Endothelial cell of umbilical vein (primary cell): Measurements from ENCODE around the gene C5. TPM values are rescaled to one million over a fixed set of nuclear protein-coding genes. Genes with fewer than 3 reads are reported as not detected.
"Not testable (repeated sequence)": the region's sequence is repeated elsewhere in the genome, so short reads cannot be mapped to it uniquely, and the experiment has no call there.

Experiments used
- BruUV-seq: library from RNA; stranded (reverse); fragments of 400-500 nt; replicated peaks from 2 replicates; lab custom pipeline; 2021; lab: Mats Ljungman, UMichigan
- CTCF ChIA-PET: fragments of 300-600, 350-600 bp; sonication (Branson Sonifier 250); formaldehyde crosslinking; loops from one replicate; lab custom pipeline; 2021; ENCODE audit warnings: antibody characterized with exemption, inconsistent platforms; lab: Charles Lee
- POLR2A ChIA-PET: fragments of 300-600, 350-600 bp; sonication (Branson Sonifier 250); formaldehyde crosslinking; loops from one replicate; lab custom pipeline; 2021; ENCODE audit warnings: antibody characterized with exemption, inconsistent platforms; lab: Charles Lee
- DNase-seq: peaks from one replicate; pipeline ENCODE4 v3.0.0-alpha.2; 2011; ENCODE audit warnings: low read depth, low spot score
- FAIRE-seq: peaks from 2 replicates; lab custom pipeline; 2011; peaks lifted over from hg19 to GRCh38; lab: Jason Lieb, UNC
- H2AFZ ChIP-seq: 2 replicates; pipeline ENCODE4 v1.6.0; 2012; ENCODE audit warnings: low read depth, low read length, control low read depth, inconsistent platforms
- H3K27ac ChIP-seq: 2 replicates; pipeline ENCODE4 v1.5.1; 2011; ENCODE audit warnings: low read depth, mild to moderate bottlenecking, control low read depth, low read length, moderate library complexity; ENCODE audit not compliant: insufficient read depth
- H3K27me3 ChIP-seq, 2 experiments: 2 replicates each; pipeline versions ENCODE4 v1.6.0 to v1.6.1; 2011; ENCODE audit warnings: low read length in 2 of 2, mixed read lengths in 1 of 2; ENCODE audit not compliant: control insufficient read depth in 2 of 2, insufficient read depth in 2 of 2
- H3K36me3 ChIP-seq, 2 experiments: 2 replicates in 1 of 2; 3 replicates in 1 of 2; pipeline ENCODE4 v1.5.1; 2011; ENCODE audit warnings: low read length in 2 of 2, mild to moderate bottlenecking in 1 of 2, moderate library complexity in 1 of 2; ENCODE audit not compliant: control insufficient read depth in 2 of 2, insufficient read depth in 2 of 2; ENCODE audit errors: extremely low read depth in 1 of 2
- H3K4me1 ChIP-seq: 3 replicates; pipeline ENCODE4 v1.5.1; 2011; ENCODE audit warnings: mild to moderate bottlenecking, low read length; ENCODE audit not compliant: control insufficient read depth, insufficient read depth; ENCODE audit errors: extremely low read depth
- H3K4me2 ChIP-seq: 2 replicates; pipeline ENCODE4 v1.6.1; 2011; ENCODE audit warnings: low read length, control low read depth, mixed read lengths; ENCODE audit not compliant: insufficient read depth
- H3K4me3 ChIP-seq, 3 experiments: fragments of 200-600 bp in 1 of 3; sonication (generic), shearing (Covaris generic) in 1 of 3; replicated peaks in 1 of 3; 2 replicates each; pipeline ENCODE4 v1.5.1; 2011 to 2016; ENCODE audit warnings: control low read depth in 3 of 3, low read length in 3 of 3, mild to moderate bottlenecking in 2 of 3, inconsistent platforms in 1 of 3, low read depth in 1 of 3, moderate library complexity in 1 of 3; ENCODE audit not compliant: insufficient read depth in 1 of 3
- H3K79me2 ChIP-seq: 2 replicates; pipeline ENCODE4 v1.6.0; 2012; ENCODE audit warnings: low read length, inconsistent platforms; ENCODE audit not compliant: control insufficient read depth, insufficient read depth
- H3K9ac ChIP-seq: replicated peaks from 2 replicates; pipeline ENCODE3; 2011; ENCODE audit warnings: low read length, control low read depth; ENCODE audit not compliant: insufficient read depth; ENCODE audit errors: extremely low read depth
- H3K9me1 ChIP-seq: replicated peaks from 3 replicates; pipeline ENCODE4 v1.6.0; 2011; ENCODE audit warnings: mild to moderate bottlenecking, low read length; ENCODE audit not compliant: control insufficient read depth, insufficient read depth; ENCODE audit errors: extremely low read depth
- H3K9me3 ChIP-seq: replicated peaks from 2 replicates; pipeline ENCODE4 v1.5.1; 2012; ENCODE audit warnings: low read length, inconsistent platforms; ENCODE audit not compliant: control insufficient read depth, insufficient read depth
- H4K20me1 ChIP-seq: replicated peaks from 2 replicates; pipeline ENCODE3; 2011; ENCODE audit warnings: mild to moderate bottlenecking, low read length; ENCODE audit not compliant: control insufficient read depth, insufficient read depth; ENCODE audit errors: extremely low read depth
- EZH2 ChIP-seq: IDR thresholded peaks from 2 replicates; pipeline ENCODE4 v1.6.1; 2012; ENCODE audit warnings: borderline replicate concordance, low read depth, mild to moderate bottlenecking, moderate library complexity, low read length, inconsistent platforms; ENCODE audit not compliant: severe bottlenecking
- FOS ChIP-seq: IDR thresholded peaks from 2 replicates; pipeline ENCODE4 v1.6.1; 2011; ENCODE audit warnings: mild to moderate bottlenecking, low read length, moderate library complexity, borderline replicate concordance; ENCODE audit not compliant: insufficient read depth
- GATA2 ChIP-seq: IDR thresholded peaks from 2 replicates; pipeline ENCODE4 v1.7.0; 2011; ENCODE audit warnings: low read depth, mild to moderate bottlenecking, moderate library complexity, mixed read lengths, low read length; ENCODE audit not compliant: insufficient read length, insufficient read depth
- JUN ChIP-seq: IDR thresholded peaks from 2 replicates; pipeline ENCODE4 v1.6.1; 2011; ENCODE audit warnings: borderline replicate concordance, low read depth; ENCODE audit not compliant: insufficient read length, insufficient read depth
- MYC ChIP-seq: IDR thresholded peaks from one replicate; pipeline ENCODE4 v1.6.1; 2011; ENCODE audit warnings: mild to moderate bottlenecking, low read depth, low read length
- POLR2A ChIP-seq: IDR thresholded peaks from 2 replicates; pipeline ENCODE4 v1.6.1; 2012; ENCODE audit warnings: low read depth, mild to moderate bottlenecking, control low read depth, low read length
- POLR2AphosphoS5 ChIP-seq: IDR thresholded peaks from 2 replicates; pipeline ENCODE4 v1.6.1; 2012; ENCODE audit warnings: low read depth, mild to moderate bottlenecking, control low read depth, low read length, moderate library complexity; ENCODE audit not compliant: insufficient read depth
- dilution Hi-C: fragments of 300-500 bp; cut with MboI; formaldehyde crosslinking; loops from one replicate; pipeline ENCODE4 v1.15.0; 2019; ENCODE audit warnings: low sequenced_read_pairs; ENCODE audit not compliant: extremely low pct_ligation_motif_present
- intact Hi-C: fragments of 100-400 bp; cut with micrococcal nuclease; formaldehyde crosslinking; loops from one replicate; pipeline ENCODE4 v1.10.0; 2022
- polyA plus RNA-seq, 4 experiments: library from polyadenylated mRNA; depleted of rRNA in 3 of 4; stranded (reverse) in 3 of 4; unstranded in 1 of 4; fragments of >200 nt; gene quantifications; 2 replicates each; pipeline versions ENCODE4 v1.2.1 to v1.2.3, GENCODE V29; 2011 to 2012; ENCODE audit warnings: missing spikeins in 1 of 4
- total RNA-seq: library from RNA; stranded (reverse); gene quantifications from 2 replicates; pipeline ENCODE4 v1.2.3, GENCODE V29; 2021
- TF ChIP-seq, protein P1 (sequence below): IDR thresholded peaks from 2 replicates; pipeline ENCODE4 v1.6.1; 2011; ENCODE audit not compliant: insufficient read depth, insufficient read length
- TF ChIP-seq, protein P2 (sequence below), 2 donors: IDR thresholded peaks; 1 replicate in 1 of 2; 2 replicates in 1 of 2; pipeline ENCODE4 v1.5.1; 2011; ENCODE audit warnings: low read length in 2 of 2, mild to moderate bottlenecking in 2 of 2, moderate library complexity in 2 of 2, control low read depth in 1 of 2, inconsistent platforms in 1 of 2, low read depth in 1 of 2; ENCODE audit not compliant: insufficient read depth in 1 of 2; ENCODE audit errors: extremely low read depth in 1 of 2

Gene C5
- total and polyA plus RNA-seq, 2 donors (not counting 3 experiments of a cell fraction or from before 2014, with no cell fraction given): 0.79 to 1.6 TPM

DNA sequence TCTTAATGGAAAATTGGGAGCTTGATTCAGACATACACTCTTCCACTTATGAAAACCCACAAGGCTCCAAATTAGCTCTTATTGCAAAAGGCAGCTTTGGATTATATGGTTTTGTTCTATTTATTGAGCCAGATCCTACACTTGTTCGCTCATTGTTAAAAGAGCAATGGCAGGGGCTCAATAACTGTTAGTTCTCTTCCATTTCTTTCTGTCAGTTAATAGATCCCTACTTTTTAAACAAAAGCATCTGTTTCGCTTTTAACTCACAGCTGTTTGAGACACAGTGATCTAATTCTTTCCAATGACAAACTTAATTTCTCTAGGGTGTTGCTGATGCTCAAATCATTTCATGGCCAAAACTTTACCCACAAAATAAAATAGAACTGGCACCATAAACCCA is 11.7 kb downstream of the C5 start:
- no peaks in the 10 kb centered on the region for H4K20me1 ChIP-seq
- dilution Hi-C loops (no loop called here), intact Hi-C loops (no loop called here)
- no peak overlapping the region for H3K27ac ChIP-seq
- H2AFZ ChIP-seq: no peak overlapping the region
- no peak for TF ChIP-seq EZH2
- no peak for TF ChIP-seq POLR2A
- no peak for TF ChIP-seq FOS
- TF ChIP-seq MYC: no peak
- TF ChIP-seq JUN: no peak
- TF ChIP-seq, protein P1, sequence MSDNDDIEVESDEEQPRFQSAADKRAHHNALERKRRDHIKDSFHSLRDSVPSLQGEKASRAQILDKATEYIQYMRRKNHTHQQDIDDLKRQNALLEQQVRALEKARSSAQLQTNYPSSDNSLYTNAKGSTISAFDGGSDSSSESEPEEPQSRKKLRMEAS: no peak
- TF ChIP-seq POLR2AphosphoS5: no peak
- no peak for TF ChIP-seq GATA2
- TF ChIP-seq, protein P2, sequence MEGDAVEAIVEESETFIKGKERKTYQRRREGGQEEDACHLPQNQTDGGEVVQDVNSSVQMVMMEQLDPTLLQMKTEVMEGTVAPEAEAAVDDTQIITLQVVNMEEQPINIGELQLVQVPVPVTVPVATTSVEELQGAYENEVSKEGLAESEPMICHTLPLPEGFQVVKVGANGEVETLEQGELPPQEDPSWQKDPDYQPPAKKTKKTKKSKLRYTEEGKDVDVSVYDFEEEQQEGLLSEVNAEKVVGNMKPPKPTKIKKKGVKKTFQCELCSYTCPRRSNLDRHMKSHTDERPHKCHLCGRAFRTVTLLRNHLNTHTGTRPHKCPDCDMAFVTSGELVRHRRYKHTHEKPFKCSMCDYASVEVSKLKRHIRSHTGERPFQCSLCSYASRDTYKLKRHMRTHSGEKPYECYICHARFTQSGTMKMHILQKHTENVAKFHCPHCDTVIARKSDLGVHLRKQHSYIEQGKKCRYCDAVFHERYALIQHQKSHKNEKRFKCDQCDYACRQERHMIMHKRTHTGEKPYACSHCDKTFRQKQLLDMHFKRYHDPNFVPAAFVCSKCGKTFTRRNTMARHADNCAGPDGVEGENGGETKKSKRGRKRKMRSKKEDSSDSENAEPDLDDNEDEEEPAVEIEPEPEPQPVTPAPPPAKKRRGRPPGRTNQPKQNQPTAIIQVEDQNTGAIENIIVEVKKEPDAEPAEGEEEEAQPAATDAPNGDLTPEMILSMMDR (IDR thresholded peaks at IDR 0.05; ENCODE audit: extremely low read depth in 1 of 2, insufficient read depth in 1 of 2, low read depth in 1 of 2, low read length in 2 of 2): no peak
- H3K4me3 ChIP-seq: no peak overlapping the region
- BruUV-seq: no TSS peak
- no peaks in the 10 kb centered on the region for H3K9me3 ChIP-seq
- H3K4me2 ChIP-seq: no peak overlapping the region
- no peaks in the 10 kb centered on the region for H3K27me3 ChIP-seq
- H3K9ac ChIP-seq: no peak overlapping the region
- CTCF ChIA-PET: interaction anchor here (0.6 to 1.4 kb wide), 3 partner anchors 12 to 355 kb away, joined by 3 read pairs; no protein-coding TSS in a partner anchor
- FAIRE-seq (no peak), DNase-seq (no peak)
- H3K36me3 ChIP-seq: no peaks in the 10 kb centered on the region
- H3K9me1 ChIP-seq: no peaks in the 10 kb centered on the region
- no peaks in the 10 kb centered on the region for H3K4me1 ChIP-seq
- POLR2A ChIA-PET: no interaction called here
- H3K79me2 ChIP-seq: no peaks in the 10 kb centered on the region

DNA sequence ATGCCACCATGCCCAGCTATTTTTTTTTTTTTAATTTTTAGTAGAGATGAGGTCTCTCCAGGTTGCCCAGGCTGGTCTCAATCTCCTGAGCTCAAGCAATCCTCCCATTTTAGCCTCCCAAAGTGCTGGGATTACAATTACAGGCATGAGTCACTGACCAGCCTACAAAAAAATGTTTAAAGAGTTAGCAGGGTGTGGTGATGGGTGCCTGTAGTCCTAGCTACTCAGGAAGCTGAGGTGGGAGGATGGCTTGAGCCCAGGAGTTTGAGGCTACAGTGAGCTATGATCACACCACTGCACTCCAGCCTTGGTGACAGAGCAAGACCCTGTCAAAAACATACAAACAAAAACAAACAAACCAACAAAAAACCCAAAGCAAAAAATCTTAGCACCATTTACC is 14.4 kb downstream of the C5 start:
- H3K27ac ChIP-seq, dilution Hi-C loops, H3K4me1 ChIP-seq, BruUV-seq, H3K4me2 ChIP-seq, H3K27me3 ChIP-seq, H3K9me1 ChIP-seq, H3K4me3 ChIP-seq, H3K36me3 ChIP-seq, H3K79me2 ChIP-seq, POLR2A ChIA-PET, H3K9me3 ChIP-seq, H4K20me1 ChIP-seq, FAIRE-seq, DNase-seq, H2AFZ ChIP-seq, H3K9ac ChIP-seq, intact Hi-C loops: not testable (repeated sequence)
- CTCF ChIA-PET: interaction anchor here (1.1 to 2.9 kb wide), 9 partner anchors 11 to 280 kb away, joined by 3 to 15 read pairs (median 5); partner anchors contain the start of gene C5
